Muscle layer of colon (tissue), 2 donors: ENCODE results near the gene MTRR.

ENCODE experiments used
- H3K27ac ChIP-seq: one replicate; pipeline ENCODE4 v1.7.0; 2013; ENCODE audit warnings: low read depth, mild to moderate bottlenecking, low read length, moderate library complexity
- H3K27me3 ChIP-seq, 2 donors: one replicate each; pipeline ENCODE4 v1.7.0; 2013; ENCODE audit warnings: low read length in 2 of 2, mild to moderate bottlenecking in 2 of 2; ENCODE audit not compliant: insufficient read depth in 2 of 2, control insufficient read depth in 1 of 2
- H3K36me3 ChIP-seq: one replicate; pipeline ENCODE4 v1.7.0; 2013; ENCODE audit warnings: mild to moderate bottlenecking, low read length; ENCODE audit not compliant: insufficient read depth
- H3K4me1 ChIP-seq: one replicate; pipeline ENCODE4 v1.7.0; 2013; ENCODE audit warnings: mild to moderate bottlenecking, low read length; ENCODE audit not compliant: insufficient read depth
- H3K4me3 ChIP-seq, 2 donors: one replicate each; pipeline ENCODE4 v1.7.0; 2013; ENCODE audit warnings: low read length in 2 of 2, low read depth in 1 of 2, mild to moderate bottlenecking in 1 of 2, moderate library complexity in 1 of 2
- H3K9ac ChIP-seq: one replicate; pipeline ENCODE4 v1.7.0; 2013; ENCODE audit warnings: low read length
- H3K9me3 ChIP-seq: one replicate; pipeline ENCODE4 v1.7.0; 2013; ENCODE audit warnings: mild to moderate bottlenecking, low read length
- donor health status: abdominal sarcoma.
- donor health status: Adenocarcinoma of cecum.

Gene MTRR

GRCh38 chr5:7877851-7878250 lies 8.9 kb downstream of the MTRR start:
- H3K27me3 ChIP-seq: no peaks in the 10 kb centered on the region
- no peak overlapping the region for H3K27ac ChIP-seq
- H3K9ac ChIP-seq: no peak overlapping the region
- H3K36me3 ChIP-seq: peaks cover 51% of the 10 kb centered on the region
- no peaks in the 10 kb centered on the region for H3K9me3 ChIP-seq
- H3K4me1 ChIP-seq: no peaks in the 10 kb centered on the region
- no peak overlapping the region for H3K4me3 ChIP-seq

GRCh38 chr5:7878381-7878873 lies 9.5 kb downstream of the MTRR start:
- Histone ChIP-seq H3K36me3 (peaks cover 57% of the 10 kb centered on the region), H3K4me3 (no peak overlapping the region), H3K27ac (no peak overlapping the region)

GRCh38 chr5:7881091-7881490 lies 12.1 kb downstream of the MTRR start:
- Histone ChIP-seq H3K4me1 (no peaks in the 10 kb centered on the region), H3K4me3 (no peak overlapping the region), H3K36me3 (peaks cover 54% of the 10 kb centered on the region), H3K27ac (no peak overlapping the region), H3K9me3 (no peaks in the 10 kb centered on the region), H3K27me3 (no peaks in the 10 kb centered on the region), H3K9ac (no peak overlapping the region)

More at GRCh38 chr5:7878381-7878873, 9.5 kb downstream of the MTRR start:
- Histone ChIP-seq H3K27me3 (no peaks in the 10 kb centered on the region), H3K9me3 (no peaks in the 10 kb centered on the region), H3K4me1 (no peaks in the 10 kb centered on the region), H3K9ac (no peak overlapping the region)

- H3K36me3 ChIP-seq: peaks cover 47% of the 10 kb centered on the region
- H3K4me3 ChIP-seq: no peak overlapping the region
- no peak overlapping the region for H3K27ac ChIP-seq
- no peaks in the 10 kb centered on the region for H3K27me3 ChIP-seq
- no peaks in the 10 kb centered on the region for H3K4me1 ChIP-seq
- no peaks in the 10 kb centered on the region for H3K9me3 ChIP-seq
- no peak overlapping the region for H3K9ac ChIP-seq
Observed at GRCh38 chr5:7881816-7882215, 12.9 kb downstream of the MTRR start.

GRCh38 chr5:7882926-7883325 lies 14.0 kb downstream of the MTRR start:
- Histone ChIP-seq H3K4me1 (no peaks in the 10 kb centered on the region), H3K36me3 (peaks cover 40% of the 10 kb centered on the region), H3K27me3 (no peaks in the 10 kb centered on the region), H3K27ac (no peak overlapping the region), H3K9ac (no peak overlapping the region), H3K9me3 (no peaks in the 10 kb centered on the region), H3K4me3 (no peak overlapping the region)

GRCh38 chr5:7884491-7885267 lies 15.7 kb downstream of the MTRR start:
- no peaks in the 10 kb centered on the region for H3K9me3 ChIP-seq
- no peaks in the 10 kb centered on the region for H3K27me3 ChIP-seq
- H3K4me1 ChIP-seq: no peaks in the 10 kb centered on the region
- no peak overlapping the region for H3K4me3 ChIP-seq
- no peak overlapping the region for H3K9ac ChIP-seq
- H3K27ac ChIP-seq: no peak overlapping the region
- peaks cover 42% of the 10 kb centered on the region for H3K36me3 ChIP-seq

- Histone ChIP-seq H3K9ac (no peak overlapping the region), H3K27me3 (no peaks in the 10 kb centered on the region), H3K36me3 (peaks cover 42% of the 10 kb centered on the region), H3K9me3 (no peaks in the 10 kb centered on the region), H3K4me3 (no peak overlapping the region), H3K4me1 (no peaks in the 10 kb centered on the region), H3K27ac (no peak overlapping the region)
Observed at GRCh38 chr5:7886849-7887475, 18.0 kb downstream of the MTRR start.

GRCh38 chr5:7888901-7889300 lies 20.0 kb downstream of the MTRR start:
- Histone ChIP-seq H3K4me3 (no peak overlapping the region), H3K27me3 (no peaks in the 10 kb centered on the region), H3K36me3 (peaks cover 47% of the 10 kb centered on the region), H3K9ac (no peak overlapping the region), H3K4me1 (no peaks in the 10 kb centered on the region), H3K9me3 (no peaks in the 10 kb centered on the region), H3K27ac (no peak overlapping the region)

GRCh38 chr5:7894439-7894838 lies 25.5 kb downstream of the MTRR start:
- no peak overlapping the region for H3K4me3 ChIP-seq
- no peaks in the 10 kb centered on the region for H3K9me3 ChIP-seq
- H3K4me1 ChIP-seq: no peaks in the 10 kb centered on the region
- H3K27me3 ChIP-seq: no peaks in the 10 kb centered on the region
- peaks cover 73% of the 10 kb centered on the region for H3K36me3 ChIP-seq
- no peak overlapping the region for H3K27ac ChIP-seq
- no peak overlapping the region for H3K9ac ChIP-seq

- peaks cover 72% of the 10 kb centered on the region for H3K36me3 ChIP-seq
- H3K4me3 ChIP-seq: no peak overlapping the region
- no peaks in the 10 kb centered on the region for H3K27me3 ChIP-seq
- no peak overlapping the region for H3K9ac ChIP-seq
- no peaks in the 10 kb centered on the region for H3K4me1 ChIP-seq
- no peaks in the 10 kb centered on the region for H3K9me3 ChIP-seq
- H3K27ac ChIP-seq: no peak overlapping the region
Observed at GRCh38 chr5:7894860-7895259, 25.9 kb downstream of the MTRR start.

- H3K27ac ChIP-seq: no peak overlapping the region
- no peak overlapping the region for H3K9ac ChIP-seq
- no peaks in the 10 kb centered on the region for H3K27me3 ChIP-seq
- H3K4me1 ChIP-seq: no peaks in the 10 kb centered on the region
- H3K4me3 ChIP-seq: no peak overlapping the region
- no peaks in the 10 kb centered on the region for H3K9me3 ChIP-seq
- H3K36me3 ChIP-seq: peaks cover 80% of the 10 kb centered on the region
Observed at GRCh38 chr5:7897014-7897600, 28.2 kb downstream of the MTRR start.
